WTC11 (cell line): ENCODE results near the gene NUP62. TPM values are rescaled to one million over a fixed set of nuclear protein-coding genes. Genes with fewer than 3 reads are reported as not detected.

Source experiments
- ATAC-seq: fragments of 200-7000 bp; cut with Tn5 transposase; 2 replicates; pipeline ENCODE4 v1.10.0; 2021; ENCODE audit warnings: mild to moderate bottlenecking, moderate library complexity
- CTCF ChIA-PET: fragments of 300-600 bp; sonication (Branson Sonifier 250); formaldehyde crosslinking; loops from one replicate; lab custom pipeline; 2021; ENCODE audit warnings: antibody characterized with exemption; lab: Charles Lee
- POLR2A ChIA-PET: fragments of 350-600 bp; sonication (Branson Sonifier 250); formaldehyde crosslinking; loops from one replicate; lab custom pipeline; 2021; ENCODE audit warnings: antibody characterized with exemption; lab: Charles Lee
- DNase-seq: peaks from one replicate; pipeline ENCODE4 v3.0.0; 2021; ENCODE audit warnings: low spot score
- H3K27ac Mint-ChIP-seq: 2 replicates; pipeline ENCODE4 v1.8.0; 2021; ENCODE audit warnings: mixed read lengths
- H3K27me3 Mint-ChIP-seq: 2 replicates; pipeline ENCODE4 v1.8.0; 2021; ENCODE audit warnings: low read depth, mild to moderate bottlenecking, moderate library complexity, mixed read lengths
- H3K36me3 Mint-ChIP-seq: 2 replicates; pipeline ENCODE4 v1.8.0; 2021; ENCODE audit warnings: mixed read lengths
- H3K4me1 Mint-ChIP-seq: 2 replicates; pipeline ENCODE4 v1.8.0; 2022; ENCODE audit warnings: mixed read lengths
- H3K4me3 Mint-ChIP-seq: 2 replicates; pipeline ENCODE4 v1.8.0; 2021; ENCODE audit warnings: mild to moderate bottlenecking, moderate library complexity, mixed read lengths
- H3K9me3 Mint-ChIP-seq: 2 replicates; pipeline ENCODE4 v1.8.0; 2021; ENCODE audit warnings: mixed read lengths
- AFF4 ChIP-seq: sonication (generic); formaldehyde crosslinking; IDR thresholded peaks from 2 replicates; pipeline ENCODE4 v1.8.1; 2023; ENCODE audit warnings: mild to moderate bottlenecking, missing genetic modification reagents, borderline replicate concordance
- ATF2 ChIP-seq: sonication (generic); formaldehyde crosslinking; IDR thresholded peaks from 2 replicates; pipeline ENCODE4 v1.8.1; 2022; ENCODE audit warnings: low read depth, missing genetic modification reagents, borderline replicate concordance
- ATF6 ChIP-seq: sonication (generic); formaldehyde crosslinking; IDR thresholded peaks from 2 replicates; pipeline ENCODE4 v1.8.1; 2023; ENCODE audit warnings: mild to moderate bottlenecking, missing genetic modification reagents
- E2F1 ChIP-seq: sonication (generic); formaldehyde crosslinking; IDR thresholded peaks from 2 replicates; pipeline ENCODE4 v1.8.0; 2022; ENCODE audit warnings: mild to moderate bottlenecking, missing genetic modification reagents
- EMX1 ChIP-seq: fragments of 250-450 bp; sonication (Bioruptor Pico); IDR thresholded peaks from 2 replicates; pipeline ENCODE4 v1.8.0; 2021; ENCODE audit warnings: mild to moderate bottlenecking
- ERG ChIP-seq: fragments of 250-450 bp; sonication (Bioruptor Pico); IDR thresholded peaks from 2 replicates; pipeline ENCODE4 v1.8.0; 2021; ENCODE audit warnings: mild to moderate bottlenecking
- ETV6 ChIP-seq: sonication (generic); formaldehyde crosslinking; IDR thresholded peaks from 2 replicates; pipeline ENCODE4 v1.8.1; 2022; ENCODE audit warnings: mild to moderate bottlenecking, missing genetic modification reagents
- KAT7 ChIP-seq: sonication (generic); formaldehyde crosslinking; IDR thresholded peaks from 2 replicates; pipeline ENCODE4 v1.8.1; 2023; ENCODE audit warnings: missing genetic modification reagents, mild to moderate bottlenecking, borderline replicate concordance
- MLX ChIP-seq: sonication (generic); formaldehyde crosslinking; IDR thresholded peaks from 2 replicates; pipeline ENCODE4 v1.8.1; 2023; ENCODE audit warnings: mild to moderate bottlenecking, missing genetic modification reagents, moderate library complexity
- MYBL2 ChIP-seq: sonication (generic); formaldehyde crosslinking; IDR thresholded peaks from 2 replicates; pipeline ENCODE4 v1.8.1; 2023; ENCODE audit warnings: mild to moderate bottlenecking, moderate library complexity, missing genetic modification reagents
- NFATC4 ChIP-seq: fragments of 250-450 bp; sonication (Bioruptor Pico); IDR thresholded peaks from 2 replicates; pipeline ENCODE4 v1.9.0; 2021; ENCODE audit warnings: mild to moderate bottlenecking
- PREB ChIP-seq: sonication (generic); formaldehyde crosslinking; IDR thresholded peaks from 2 replicates; pipeline ENCODE4 v1.8.1; 2022; ENCODE audit warnings: mild to moderate bottlenecking, missing genetic modification reagents, moderate library complexity, borderline replicate concordance
- SMAD3 ChIP-seq: sonication (generic); formaldehyde crosslinking; IDR thresholded peaks from 2 replicates; pipeline ENCODE4 v1.8.0; 2022; ENCODE audit warnings: missing genetic modification reagents, mild to moderate bottlenecking, borderline replicate concordance
- SOX15 ChIP-seq: fragments of 250-450 bp; sonication (Bioruptor Pico); IDR thresholded peaks from 2 replicates; pipeline ENCODE4 v1.9.0; 2021; ENCODE audit warnings: mild to moderate bottlenecking
- SP1 ChIP-seq: sonication (generic); formaldehyde crosslinking; conservative IDR thresholded peaks from 2 replicates; pipeline ENCODE4 v1.8.1; 2022; ENCODE audit warnings: missing genetic modification reagents
- TEAD1 ChIP-seq: sonication (generic); formaldehyde crosslinking; IDR thresholded peaks from 2 replicates; pipeline ENCODE4 v1.8.0; 2022; ENCODE audit warnings: mild to moderate bottlenecking, missing genetic modification reagents
- ZBTB21 ChIP-seq: sonication (generic); formaldehyde crosslinking; IDR thresholded peaks from 2 replicates; pipeline ENCODE4 v1.8.1; 2023; ENCODE audit warnings: mild to moderate bottlenecking, missing genetic modification reagents, borderline replicate concordance
- ZNF121 ChIP-seq: sonication (generic); formaldehyde crosslinking; IDR thresholded peaks from 2 replicates; pipeline ENCODE4 v1.8.0; 2023; ENCODE audit warnings: missing genetic modification reagents
- ZNF138 ChIP-seq: sonication (generic); formaldehyde crosslinking; conservative IDR thresholded peaks from 2 replicates; pipeline ENCODE4 v1.8.1; 2022; ENCODE audit warnings: mild to moderate bottlenecking, moderate library complexity, missing genetic modification reagents
- ZNF219 ChIP-seq: sonication (generic); formaldehyde crosslinking; IDR thresholded peaks from 2 replicates; pipeline ENCODE4 v1.8.0; 2023; ENCODE audit warnings: missing genetic modification reagents, mild to moderate bottlenecking, borderline replicate concordance
- ZNF416 ChIP-seq: fragments of 250-450 bp; sonication (Bioruptor Pico); IDR thresholded peaks from 2 replicates; pipeline ENCODE4 v1.9.0; 2021; ENCODE audit warnings: mild to moderate bottlenecking, inconsistent platforms
- ZNF423 ChIP-seq: fragments of 250-450 bp; sonication (Bioruptor Pico); IDR thresholded peaks from 2 replicates; pipeline ENCODE4 v2.1.2; 2022; ENCODE audit warnings: mild to moderate bottlenecking, moderate library complexity
- ZNF671 ChIP-seq: fragments of 250-450 bp; sonication (Bioruptor Pico); IDR thresholded peaks from 2 replicates; pipeline ENCODE4 v1.8.0; 2021; ENCODE audit warnings: mild to moderate bottlenecking
- total RNA-seq: library from RNA; stranded (reverse); gene quantifications from 3 replicates; pipeline ENCODE4 v1.2.3, GENCODE V29; 2021

The NUP62 gene
- total RNA-seq, 1 experiment from 2014 or later, result 87.1 TPM

GRCh38 chr19:49929611-49930482, 543 bp upstream of the NUP62 start:
- peaks cover 24% of the 10 kb centered on the region for H3K36me3 Mint-ChIP-seq
- POLR2A ChIA-PET, result interaction anchor here (0.6 to 2.2 kb wide), 15 partner anchors 8 to 403 kb away, joined by 3 to 11 read pairs (median 4); partner anchors contain the start of genes AKT1S1 and TBC1D17
- TF ChIP-seq TEAD1 (CRISPR knock-in tag) (no peak), ATF6 (CRISPR knock-in tag) (no peak), ZNF138 (CRISPR knock-in tag) (no peak), SP1 (CRISPR knock-in tag) (peak; percentile 60), PREB (CRISPR knock-in tag) (no peak), ZNF219 (CRISPR knock-in tag) (no peak), E2F1 (CRISPR knock-in tag) (peak; percentile 46; the same call in 1 of the 2 replicates), ZNF423 (CRISPR knock-in tag) (no peak), KAT7 (no peak), MYBL2 (CRISPR knock-in tag) (peak; percentile 83), ETV6 (CRISPR knock-in tag) (peak; percentile 79), ZNF671 (CRISPR knock-in tag) (peak; percentile 39; the same call in 1 of the 2 replicates), ZBTB21 (CRISPR knock-in tag) (peak; percentile 54; the same call in 1 of the 2 replicates), SOX15 (CRISPR knock-in tag) (no peak), AFF4 (CRISPR knock-in tag) (0 out of 2 replicates have a peak, but pooled peaks have one; percentile 46), ZNF416 (CRISPR knock-in tag) (peak; percentile 95), ATF2 (CRISPR knock-in tag) (0 out of 2 replicates have a peak, but pooled peaks have one; percentile 10), ERG (peak; percentile 89; the same call in 1 of the 2 replicates), ZNF121 (CRISPR knock-in tag) (no peak; the same call in 1 of the 2 replicates), NFATC4 (CRISPR knock-in tag) (peak; percentile 92), EMX1 (CRISPR knock-in tag) (peak; percentile 89), SMAD3 (CRISPR knock-in tag) (peak; percentile 35), MLX (CRISPR knock-in tag) (no peak)

More at GRCh38 chr19:49929611-49930482, 543 bp upstream of the NUP62 start:
- Mint-ChIP-seq H3K4me3 (peak overlapping the region; percentile 99), H3K4me1 (peaks cover 25% of the 10 kb centered on the region), H3K27ac (peak overlapping the region; percentile 99), H3K27me3 (peaks cover 4% of the 10 kb centered on the region; the same call in 1 of the 2 replicates), H3K9me3 (no peaks in the 10 kb centered on the region)
- CTCF ChIA-PET, result interaction anchor here (0.6 to 1.8 kb wide), 14 partner anchors 8 to 403 kb away, joined by 3 to 11 read pairs (median 4); partner anchors contain the start of gene VRK3
- peak; percentile 87 for ATAC-seq
- peak; percentile 97 for DNase-seq
